GM18498 (cell line): ENCODE results near the gene TBC1D9.

Experiments
- ATAC-seq: cut with Tn5 transposase; IDR thresholded peaks from one replicate; pipeline ENCODE4 v1.9.1; 2021; ENCODE audit warnings: mild to moderate bottlenecking, moderate library complexity; ENCODE audit not compliant: unreplicated experiment

The TBC1D9 gene

GRCh38 chr4:140697709-140698560 is 58.2 kb downstream of the TBC1D9 start:
- ATAC-seq = no peak

- ATAC-seq = no peak
Measured at GRCh38 chr4:140695483-140695882, 60.7 kb downstream of the TBC1D9 start.

DNA sequence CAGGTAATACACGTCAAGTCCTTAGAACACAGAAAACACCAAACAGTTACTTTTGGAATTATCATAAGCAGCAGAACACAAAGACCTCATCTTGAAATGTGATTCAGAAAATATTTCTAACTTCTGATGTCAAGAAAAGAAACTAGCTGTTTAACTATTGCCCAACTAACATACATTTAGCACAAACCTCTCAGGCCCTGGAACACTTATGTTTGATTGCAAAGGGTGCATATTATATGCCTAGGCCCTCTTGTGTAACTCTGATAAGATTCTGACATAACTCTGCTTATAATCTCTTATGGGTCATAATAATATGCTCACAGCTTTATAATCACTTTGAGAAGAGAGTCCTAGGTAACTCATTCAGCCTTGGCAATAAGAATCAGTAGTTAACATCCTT is 62.6 kb downstream of the TBC1D9 start:
- ATAC-seq = no peak

- no peak for ATAC-seq
Measured at GRCh38 chr4:140691369-140691768, 64.8 kb downstream of the TBC1D9 start.

DNA sequence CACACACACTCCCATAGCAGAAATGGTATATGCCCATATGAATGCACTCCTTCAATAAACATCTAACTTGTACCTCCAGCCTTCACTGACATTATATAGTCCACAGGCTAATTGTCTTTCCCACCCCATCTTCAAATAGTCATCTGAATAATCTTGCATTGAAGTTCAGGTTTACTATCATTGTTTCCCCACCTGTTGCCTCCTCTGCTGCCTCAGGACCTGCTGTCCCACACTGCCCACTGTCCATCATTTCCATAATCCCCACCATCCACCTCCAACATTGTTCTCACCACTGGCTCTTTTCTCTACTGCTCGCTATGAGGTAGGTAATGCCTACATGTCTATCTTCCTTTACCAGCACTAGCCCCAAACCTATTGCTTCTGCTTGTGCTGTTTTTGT is 66.1 kb downstream of the TBC1D9 start:
- ATAC-seq = no peak

DNA sequence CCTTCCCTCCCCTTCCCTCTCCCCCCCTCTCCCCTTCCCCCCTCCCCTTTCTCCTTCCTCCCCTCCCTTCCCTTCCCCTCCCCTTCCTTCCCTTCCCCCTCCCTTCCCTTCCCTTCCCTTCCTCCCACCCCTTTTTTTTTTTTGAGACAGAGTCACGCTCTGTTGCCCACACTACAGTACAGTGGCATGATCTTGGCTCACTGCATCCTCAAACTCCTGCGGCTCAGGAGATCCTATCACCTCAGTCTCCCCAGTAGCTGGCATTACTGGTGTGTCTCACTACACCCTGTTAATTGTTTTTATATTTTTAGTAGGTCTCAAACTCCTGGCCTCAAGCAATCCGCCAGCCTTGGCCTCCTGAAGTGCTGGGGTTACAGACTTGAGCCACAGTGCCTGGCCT is 66.6 kb downstream of the TBC1D9 start:
- no peak for ATAC-seq

DNA sequence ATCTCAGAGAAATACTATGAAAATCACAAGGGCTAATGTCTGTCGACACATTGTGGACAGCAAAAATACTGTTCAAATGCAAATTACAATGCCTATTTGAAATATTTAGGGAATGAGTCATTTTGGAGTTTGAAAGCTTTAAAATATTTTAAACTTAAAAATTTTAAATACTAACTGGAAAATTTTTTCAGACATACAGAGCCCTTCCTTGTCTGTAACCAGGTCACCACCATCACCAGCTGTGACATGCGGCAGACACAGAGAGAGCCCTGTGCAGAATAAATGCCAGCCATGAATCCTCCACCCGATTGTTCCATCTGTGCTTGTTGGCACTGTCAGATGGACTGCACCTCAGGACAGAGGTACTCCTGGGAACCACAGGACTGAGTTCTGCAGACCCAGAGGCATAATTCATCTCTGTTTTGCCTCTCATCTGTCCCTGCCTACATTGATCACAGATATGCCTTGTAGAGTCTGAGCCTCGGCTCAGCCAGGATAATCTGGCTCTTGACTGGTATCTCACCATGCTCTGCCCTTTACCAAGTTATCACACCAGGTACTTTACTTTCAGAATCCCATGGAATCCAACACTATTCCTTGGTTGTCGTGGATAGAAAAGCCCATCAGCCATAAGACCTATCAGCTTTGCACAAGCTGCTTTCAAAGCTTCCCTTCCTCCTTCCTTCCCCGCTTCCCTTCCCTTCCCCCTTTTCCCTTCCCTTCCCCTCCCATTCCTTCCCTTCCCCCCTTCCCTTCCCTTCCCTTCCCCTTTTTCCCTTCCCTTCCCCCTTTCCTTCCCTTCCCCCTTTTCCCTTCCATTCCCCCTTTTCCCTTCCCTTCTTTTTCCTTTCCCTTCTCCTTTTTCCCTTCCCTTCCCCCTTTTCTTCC is 67.2 kb downstream of the TBC1D9 start:
- ATAC-seq = no peak

DNA sequence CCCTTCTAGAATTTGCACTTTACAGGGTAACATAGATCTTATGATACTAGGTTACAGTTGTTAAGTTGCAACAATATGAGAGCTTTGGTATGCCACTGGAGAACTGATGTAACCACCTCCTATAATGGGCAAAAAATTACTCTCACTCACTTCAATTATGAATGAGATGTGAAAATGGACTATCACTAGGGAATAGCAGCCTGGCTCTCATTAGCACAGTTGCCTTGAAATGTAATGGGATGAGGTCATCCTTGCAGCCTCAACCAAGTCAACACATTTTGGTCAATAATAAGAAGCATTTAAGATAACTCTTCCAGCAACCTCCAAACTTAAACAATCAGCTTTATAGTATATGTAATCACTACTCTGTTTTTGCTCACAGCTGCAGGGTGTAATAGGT is 69.4 kb downstream of the TBC1D9 start:
- no peak for ATAC-seq

DNA sequence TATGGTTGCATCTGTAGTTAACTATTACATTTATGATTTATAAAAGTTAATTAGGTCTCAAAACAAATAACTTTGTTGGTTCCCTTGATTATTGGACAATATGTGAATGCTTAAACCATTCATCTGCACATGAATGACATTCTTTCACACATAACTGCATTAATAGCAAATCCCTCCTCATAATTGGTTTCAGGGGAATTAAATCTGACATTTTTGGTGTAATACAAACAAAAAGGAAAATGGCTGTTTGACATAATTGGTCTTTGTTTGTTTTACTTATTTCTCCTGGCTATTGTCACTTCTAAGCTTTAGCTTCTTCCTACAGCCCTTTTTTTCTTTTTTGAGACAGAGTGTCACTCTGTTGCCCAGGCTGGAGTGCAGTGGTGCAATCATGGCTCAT is 71.9 kb downstream of the TBC1D9 start:
- no peak for ATAC-seq

- ATAC-seq = no peak
Measured at GRCh38 chr4:140681201-140681600, 75.0 kb downstream of the TBC1D9 start.

- ATAC-seq = no peak
Measured at GRCh38 chr4:140680686-140681085, 75.5 kb downstream of the TBC1D9 start.

- no peak for ATAC-seq
Measured at GRCh38 chr4:140679576-140679975, 76.6 kb downstream of the TBC1D9 start.

GRCh38 chr4:140675599-140676231 is 80.5 kb downstream of the TBC1D9 start:
- ATAC-seq = no peak

DNA sequence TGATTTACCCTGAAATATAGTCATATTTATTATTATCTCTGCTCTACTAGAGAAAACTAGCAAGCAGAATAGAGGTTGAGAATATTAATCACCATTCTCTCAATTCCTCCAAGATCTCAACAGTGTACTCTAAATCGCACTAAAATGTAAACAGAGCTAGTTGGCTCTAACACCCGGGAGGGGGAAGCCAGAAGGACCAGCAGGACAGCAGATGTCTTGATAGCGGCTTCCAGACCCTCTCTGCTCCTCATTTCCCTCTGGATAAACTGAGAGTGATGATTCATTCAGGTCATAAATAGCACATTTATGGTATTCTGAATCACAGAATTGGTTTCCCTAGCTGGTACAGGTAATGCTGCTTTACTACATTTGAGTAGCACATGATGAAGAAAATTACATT is 82.5 kb downstream of the TBC1D9 start:
- ATAC-seq = no peak

DNA sequence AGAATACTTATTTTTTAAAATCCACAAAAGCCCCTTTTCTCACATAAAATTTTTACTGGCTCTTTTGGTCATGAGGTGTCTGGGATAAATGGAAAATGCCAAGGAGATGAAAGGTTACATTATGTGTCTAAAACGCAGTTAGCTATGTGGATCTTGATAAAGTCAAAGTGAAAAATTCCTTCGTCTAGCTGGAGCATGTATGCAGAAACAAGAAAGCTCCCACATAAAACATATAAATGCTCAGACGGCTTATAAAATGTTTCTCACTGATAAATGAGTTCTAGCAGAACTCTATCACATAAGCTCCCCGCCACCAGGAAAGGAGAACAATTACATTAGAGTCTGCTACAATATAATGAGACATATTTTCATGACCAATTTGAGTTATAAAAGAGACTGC is 83.8 kb downstream of the TBC1D9 start:
- ATAC-seq = no peak

DNA sequence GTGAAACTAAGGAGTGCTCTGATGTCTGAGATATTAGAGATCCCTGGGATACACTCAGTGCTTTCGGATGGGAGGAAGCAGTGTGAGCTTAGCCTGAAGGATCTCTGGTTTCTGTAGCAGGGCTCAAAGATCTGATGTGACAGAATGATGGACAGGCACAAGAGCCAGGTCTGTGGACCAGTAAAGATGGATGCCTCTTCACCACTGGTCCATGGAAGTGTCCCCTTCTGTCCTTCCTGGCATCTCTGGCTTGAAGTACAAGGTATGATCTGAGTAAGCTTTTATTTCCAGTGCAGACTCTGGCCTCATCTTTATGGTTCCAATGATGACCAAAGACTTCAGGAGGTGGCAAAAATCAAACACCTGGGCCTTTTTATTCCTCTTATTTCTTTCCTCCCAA is 88.1 kb downstream of the TBC1D9 start:
- ATAC-seq = no peak

- ATAC-seq = peak; percentile 44
Measured at GRCh38 chr4:140666889-140667614, 89.1 kb downstream of the TBC1D9 start.

DNA sequence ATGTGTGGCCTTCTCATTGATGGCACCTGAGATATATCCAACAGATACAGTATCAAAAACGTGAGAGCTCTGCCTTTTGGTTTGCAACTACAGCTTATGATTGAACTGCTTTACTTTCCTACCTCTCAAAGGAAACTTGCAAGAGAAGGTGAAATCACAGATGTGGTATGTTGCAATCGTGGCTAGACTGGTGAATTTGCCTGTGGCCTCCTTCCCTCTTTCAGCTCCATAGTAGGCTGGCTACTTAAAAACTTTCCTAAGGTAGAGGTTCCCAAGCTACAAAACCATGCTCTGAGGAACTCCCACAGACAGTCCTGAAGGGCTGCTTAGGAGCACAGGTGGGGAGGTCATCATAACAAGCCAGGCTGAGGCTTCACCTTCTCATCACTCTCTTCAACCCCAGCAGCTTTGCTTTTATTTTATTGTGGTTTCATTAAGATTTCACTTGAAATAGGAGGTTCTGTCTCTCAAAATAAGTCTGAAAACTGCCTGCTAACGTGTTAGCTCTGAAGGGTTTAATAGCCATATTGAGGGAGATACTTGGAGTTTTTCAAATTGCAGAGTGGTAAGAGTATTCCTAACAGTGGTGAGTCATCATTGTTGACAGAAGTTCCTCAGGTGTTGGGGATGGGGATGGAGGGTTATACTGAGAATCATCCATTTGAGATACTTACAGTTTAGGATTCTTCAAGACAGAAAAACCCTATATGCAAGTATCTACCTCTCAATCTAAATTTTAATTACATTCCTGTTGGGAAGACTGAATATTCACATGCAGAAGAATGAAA is 93.9 kb downstream of the TBC1D9 start:
- ATAC-seq = no peak

- ATAC-seq = no peak
Measured at GRCh38 chr4:140661550-140661949, 94.6 kb downstream of the TBC1D9 start.
